GM19463 (cell line): ENCODE data around the gene GLRA3.

Experiments used
- ATAC-seq: cut with Tn5 transposase; IDR thresholded peaks from one replicate; pipeline ENCODE4 v1.9.1; 2021; ENCODE audit warnings: mild to moderate bottlenecking, moderate library complexity; ENCODE audit not compliant: unreplicated experiment

Gene GLRA3

DNA sequence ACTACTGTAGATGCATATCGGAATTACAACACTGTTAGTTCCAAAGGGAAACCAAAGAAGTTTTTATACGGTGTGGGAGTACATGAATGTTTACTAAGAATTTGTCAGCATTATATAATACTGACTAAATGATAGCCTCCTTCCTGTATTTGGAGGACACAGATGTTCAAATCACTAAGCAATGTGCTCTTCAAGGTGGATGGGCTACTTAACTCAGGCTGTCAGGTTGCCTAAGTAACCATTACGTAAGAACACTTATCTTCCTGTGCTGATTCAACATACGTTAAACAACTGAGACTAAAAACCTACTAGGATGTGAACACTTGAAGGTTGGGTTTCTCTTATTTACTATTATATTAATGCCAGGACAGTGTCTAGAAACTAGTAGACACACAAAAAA lies 224.8 kb downstream of the GLRA3 start:
- no peak for ATAC-seq

DNA sequence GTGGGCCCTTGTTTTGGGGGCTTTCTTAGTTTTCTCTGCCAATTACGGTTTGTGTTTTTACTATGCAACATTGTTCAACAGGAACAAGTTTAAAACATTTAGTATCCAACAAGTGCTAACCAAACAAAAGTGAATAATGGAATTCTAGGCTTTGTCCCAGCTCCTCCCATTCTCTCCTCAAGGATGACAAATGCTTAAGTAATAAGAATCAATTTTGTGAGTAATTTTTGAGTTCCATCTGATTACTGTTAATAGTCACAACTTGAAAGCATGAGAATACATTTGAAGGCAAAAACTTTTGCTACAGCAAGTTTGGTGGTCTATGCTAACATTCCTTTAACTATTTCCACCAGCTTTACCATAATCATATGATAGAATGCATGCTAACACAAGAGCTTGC lies 228.7 kb downstream of the GLRA3 start:
- ATAC-seq, result no peak

DNA sequence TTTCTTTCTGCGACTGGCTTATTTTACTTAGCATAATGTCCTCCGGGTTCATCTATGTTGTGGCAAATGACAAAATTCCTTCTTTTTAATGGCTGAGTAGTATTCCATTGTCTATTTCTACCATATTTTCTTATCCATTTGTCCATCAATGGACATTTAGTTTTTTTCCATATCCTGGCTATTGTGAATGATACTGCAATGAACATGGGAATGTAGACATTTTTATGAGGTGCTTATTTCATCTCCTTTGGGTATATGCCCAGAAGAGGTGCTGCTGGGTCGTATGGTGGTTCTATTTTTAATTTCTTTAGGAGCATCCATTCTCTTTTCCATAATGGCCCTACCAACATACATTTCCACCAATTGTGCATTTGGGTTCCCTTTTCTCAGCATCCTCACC lies 230.2 kb downstream of the GLRA3 start:
- ATAC-seq, result no peak

DNA sequence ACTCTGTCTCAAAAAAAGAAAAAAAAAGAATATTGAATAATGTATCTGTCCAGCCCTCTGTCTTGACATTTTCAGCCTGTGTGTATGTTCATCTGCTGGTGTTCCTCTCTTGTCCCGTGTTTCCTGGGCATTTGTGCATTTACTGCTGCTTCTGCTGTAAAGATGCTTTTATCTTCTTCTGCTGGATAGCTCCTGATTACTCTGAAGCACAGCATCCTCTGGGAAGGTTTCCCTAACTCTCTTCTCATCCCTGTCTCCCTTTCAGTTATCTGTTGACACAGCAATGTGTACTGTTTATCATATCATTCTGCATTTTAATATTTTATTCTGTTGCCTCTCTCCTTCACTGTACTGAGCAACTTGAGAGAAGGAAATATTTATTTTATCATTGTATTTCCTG lies 232.5 kb downstream of the GLRA3 start:
- ATAC-seq, result no peak

DNA sequence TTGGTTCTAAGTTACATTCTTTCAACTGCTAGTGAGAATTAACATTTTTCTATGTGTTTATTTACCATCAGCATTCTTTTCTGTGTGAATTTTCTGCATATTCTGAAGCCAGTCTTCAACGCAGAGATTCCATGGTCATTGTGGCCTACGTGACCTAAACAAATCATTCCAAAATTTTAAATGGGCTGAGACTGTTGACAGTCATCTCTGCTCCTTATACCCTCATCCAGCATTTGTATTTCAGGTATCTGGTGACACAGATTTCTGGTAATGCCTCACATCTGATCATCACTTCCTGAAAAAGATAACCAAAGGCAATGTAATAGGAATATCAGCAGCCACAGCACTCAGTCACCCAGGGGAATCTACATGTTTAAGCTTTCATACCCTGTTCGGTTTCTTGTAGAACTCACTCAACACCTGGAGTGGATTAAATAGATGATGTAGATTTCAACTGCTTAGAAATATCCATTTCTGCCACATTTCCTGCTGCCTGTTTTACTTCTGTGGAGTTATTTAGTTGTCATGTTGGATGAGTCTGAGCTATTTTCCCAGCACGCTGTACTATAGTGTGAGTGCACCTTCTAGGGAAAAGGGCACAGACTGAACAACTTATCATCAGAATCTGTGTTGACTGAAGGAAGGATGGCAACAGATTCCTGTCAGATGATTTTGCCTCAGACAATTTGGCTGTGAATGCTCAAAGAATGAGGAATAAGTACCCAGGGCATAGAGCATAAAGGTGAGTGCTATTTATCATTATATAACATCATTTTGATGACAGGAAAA lies 233.7 kb downstream of the GLRA3 start:
- ATAC-seq, result no peak

DNA sequence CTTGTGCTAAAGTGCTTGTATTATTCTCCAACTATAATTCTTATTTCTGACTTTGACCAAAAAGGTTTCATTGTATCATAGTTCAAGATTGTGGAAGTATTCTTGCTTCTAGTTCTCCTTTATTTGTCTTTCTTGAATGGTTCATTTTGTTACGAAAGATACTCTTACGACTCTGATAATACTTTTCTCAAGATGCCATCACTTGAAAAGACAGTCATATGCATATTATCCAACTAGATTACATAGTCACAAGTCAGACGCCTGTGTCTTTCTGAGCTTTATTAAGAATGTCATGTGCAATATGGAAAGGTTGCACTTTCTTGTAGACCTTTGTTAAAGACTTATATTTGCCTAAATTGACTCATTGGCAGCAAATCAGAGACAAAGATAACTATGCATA lies 235.3 kb downstream of the GLRA3 start:
- ATAC-seq, result no peak

DNA sequence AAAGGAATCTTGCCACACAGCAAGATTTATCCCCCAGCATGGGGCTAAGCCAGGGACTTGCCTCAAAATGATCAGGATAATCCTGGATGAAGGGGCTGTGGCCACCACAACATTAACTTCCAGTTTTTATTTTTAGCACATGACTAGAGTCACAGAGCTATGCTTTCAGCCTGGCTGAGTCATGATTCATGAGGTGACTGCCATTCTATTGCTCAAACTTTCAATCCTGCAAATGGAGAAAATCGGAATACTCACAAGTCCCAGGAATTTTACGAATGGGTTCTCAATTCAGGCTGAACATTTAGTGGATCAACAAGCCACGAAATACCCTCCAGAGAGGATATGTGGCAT lies 236.1 kb downstream of the GLRA3 start:
- ATAC-seq, result no peak

DNA sequence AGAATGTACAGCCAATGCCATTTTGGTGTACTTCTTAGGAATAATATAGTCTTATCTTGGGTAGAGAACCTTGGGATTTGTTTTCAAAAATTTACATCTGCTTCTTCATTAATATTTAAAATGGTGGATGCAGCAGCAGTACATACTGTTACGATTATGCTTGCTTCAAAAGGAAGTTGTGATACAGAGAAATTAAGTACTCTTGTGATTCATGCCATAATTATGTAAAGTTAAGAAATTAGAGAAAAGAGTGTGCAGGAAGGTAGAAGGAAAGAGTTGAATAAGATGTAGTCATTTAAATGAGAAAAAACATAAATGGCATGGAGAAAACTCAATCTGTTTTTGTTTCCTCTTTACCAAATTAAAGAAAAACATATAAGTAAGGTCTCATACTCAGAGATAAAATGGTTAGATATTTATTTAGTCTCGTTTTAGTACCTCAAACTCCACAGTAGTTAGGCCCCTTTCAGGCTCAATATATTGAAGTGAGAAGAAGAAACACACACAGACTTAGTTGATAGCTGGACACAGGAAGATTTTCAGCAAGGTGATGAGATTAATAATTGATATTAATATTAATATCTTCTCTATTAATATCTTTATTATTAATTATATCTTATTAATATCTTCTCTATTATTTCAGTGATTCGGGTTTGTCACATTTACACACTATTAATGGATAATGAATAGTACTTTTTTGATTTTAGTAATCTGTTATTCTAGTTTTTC lies 236.6 kb downstream of the GLRA3 start:
- no peak for ATAC-seq

DNA sequence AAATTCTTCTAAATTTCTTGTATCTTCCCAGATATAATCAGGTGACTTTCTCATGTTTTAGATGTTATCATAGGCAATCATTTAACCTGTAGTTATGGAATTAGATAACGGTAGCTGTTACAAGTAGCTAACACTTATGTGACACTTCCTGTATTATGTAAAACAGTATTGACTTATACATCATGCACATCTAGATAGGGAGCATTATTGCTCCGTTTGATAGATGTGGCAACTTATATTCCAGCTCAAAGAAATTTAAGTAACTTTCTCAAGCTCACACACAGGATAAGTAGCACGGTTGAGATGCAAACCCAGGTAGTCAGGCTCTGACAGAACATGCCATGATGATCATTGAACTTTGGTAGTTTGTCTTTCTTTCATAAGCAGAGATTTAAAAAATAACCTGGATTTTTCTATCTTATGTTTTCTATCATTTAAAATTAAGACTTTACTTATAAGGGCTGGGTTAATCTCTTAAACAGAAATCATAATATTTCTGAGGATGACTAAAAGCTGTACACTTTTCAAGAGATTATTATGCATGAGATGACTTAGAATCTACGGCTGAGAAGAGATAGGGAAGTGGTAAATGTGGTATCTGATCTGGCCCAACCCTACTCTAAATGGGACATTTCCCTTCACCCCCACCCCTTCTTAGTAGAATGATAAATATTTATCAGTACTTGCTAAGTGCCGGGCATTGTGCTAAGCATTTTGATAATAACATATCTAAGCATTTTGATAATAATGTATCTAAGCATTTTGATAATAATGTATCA lies 237.6 kb downstream of the GLRA3 start:
- ATAC-seq, result peak; percentile 86

DNA sequence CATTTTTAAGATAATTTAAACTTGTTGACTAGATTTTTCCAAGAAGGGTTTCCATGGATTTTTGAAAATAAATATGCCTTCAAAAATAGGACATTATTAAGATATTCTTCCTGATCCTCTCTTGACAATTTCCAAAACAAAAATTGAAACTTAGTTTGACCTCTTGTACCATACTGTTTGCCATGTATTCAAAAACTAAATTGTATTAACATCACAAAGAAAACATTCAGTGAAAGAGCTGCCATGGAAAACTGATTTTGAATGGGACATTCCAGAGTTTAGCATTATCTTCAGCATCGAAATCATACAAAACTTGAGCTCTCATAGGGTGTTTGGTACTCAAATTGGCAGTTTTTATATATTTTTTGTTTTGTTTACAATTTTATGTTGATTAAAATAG lies 238.7 kb downstream of the GLRA3 start:
- ATAC-seq, result no peak
